ENCODE results near the gene IMMP1L. TPM values are rescaled to one million over a fixed set of nuclear protein-coding genes. Genes with fewer than 3 reads are reported as not detected.

IMMP1L gene
- total RNA-seq, 1 experiment from 2014 or later, result 31.4 TPM

DNA sequence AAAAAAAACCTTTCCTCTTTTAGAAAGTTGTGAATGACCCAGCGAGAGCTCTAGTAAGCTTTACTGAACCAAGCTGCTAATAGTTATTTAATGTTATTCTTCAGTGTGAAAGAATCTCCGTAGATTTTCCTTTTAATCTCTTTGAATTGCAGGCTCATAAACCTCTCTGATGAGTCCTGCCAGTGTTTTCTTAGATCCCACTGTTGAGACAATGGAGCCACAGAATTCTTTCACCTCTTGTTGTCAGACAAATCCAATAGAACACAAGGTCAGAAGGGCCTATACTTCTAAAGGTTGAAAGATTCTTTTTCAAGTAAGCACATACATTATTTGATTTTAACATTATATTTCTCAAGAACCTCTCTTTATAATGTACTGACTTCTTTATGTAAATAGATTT is 87.6 kb downstream of the IMMP1L start:
- BruUV-seq (replicated peaks), result no TSS peak
- H3K9ac ChIP-seq (ENCODE audit: low read length), result no peak overlapping the region
- no peak for ATAC-seq
- no peaks in the 10 kb centered on the region for H4K20me1 ChIP-seq (ENCODE audit: low read length)
- no peaks in the 10 kb centered on the region for H3K36me3 ChIP-seq (ENCODE audit: low read depth, low read length)
- H3K9me3 ChIP-seq (ENCODE audit: low read length), result no peaks in the 10 kb centered on the region
- ChIA-PET POLR2A (ENCODE audit: unreplicated experiment) (no interaction called here), CTCF (no interaction called here)
- intact Hi-C loops (cut with micrococcal nuclease), result no loop called here
- no peaks in the 10 kb centered on the region for H3K9me2 ChIP-seq (replicated peaks; ENCODE audit: low read length)
- peaks cover 9% of the 10 kb centered on the region for H3K4me1 ChIP-seq (ENCODE audit: insufficient read depth, low read length)
- H3K79me2 ChIP-seq (ENCODE audit: low read length), result no peaks in the 10 kb centered on the region
- TF ChIP-seq EZH2phosphoT487 (IDR thresholded peaks at IDR 0.05; ENCODE audit: borderline replicate concordance, low read length) (no peak), EZH2 (IDR thresholded peaks at IDR 0.05; ENCODE audit: low read length, unreplicated experiment) (no peak)
- TF ChIP-seq, protein P1, sequence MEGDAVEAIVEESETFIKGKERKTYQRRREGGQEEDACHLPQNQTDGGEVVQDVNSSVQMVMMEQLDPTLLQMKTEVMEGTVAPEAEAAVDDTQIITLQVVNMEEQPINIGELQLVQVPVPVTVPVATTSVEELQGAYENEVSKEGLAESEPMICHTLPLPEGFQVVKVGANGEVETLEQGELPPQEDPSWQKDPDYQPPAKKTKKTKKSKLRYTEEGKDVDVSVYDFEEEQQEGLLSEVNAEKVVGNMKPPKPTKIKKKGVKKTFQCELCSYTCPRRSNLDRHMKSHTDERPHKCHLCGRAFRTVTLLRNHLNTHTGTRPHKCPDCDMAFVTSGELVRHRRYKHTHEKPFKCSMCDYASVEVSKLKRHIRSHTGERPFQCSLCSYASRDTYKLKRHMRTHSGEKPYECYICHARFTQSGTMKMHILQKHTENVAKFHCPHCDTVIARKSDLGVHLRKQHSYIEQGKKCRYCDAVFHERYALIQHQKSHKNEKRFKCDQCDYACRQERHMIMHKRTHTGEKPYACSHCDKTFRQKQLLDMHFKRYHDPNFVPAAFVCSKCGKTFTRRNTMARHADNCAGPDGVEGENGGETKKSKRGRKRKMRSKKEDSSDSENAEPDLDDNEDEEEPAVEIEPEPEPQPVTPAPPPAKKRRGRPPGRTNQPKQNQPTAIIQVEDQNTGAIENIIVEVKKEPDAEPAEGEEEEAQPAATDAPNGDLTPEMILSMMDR (conservative IDR thresholded peaks at IDR 0.05; ENCODE audit: low read depth, low read length), result no peak
- no peak overlapping the region for H3K4me3 ChIP-seq (ENCODE audit: low read length)
- H2AFZ ChIP-seq (ENCODE audit: low read length), result no peak overlapping the region
- no peak overlapping the region for H3K4me2 ChIP-seq (ENCODE audit: low read length)
- H3F3A ChIP-seq (ENCODE audit: low read length, unreplicated experiment), result no peaks in the 10 kb centered on the region
- no peak for DNase-seq
- H3K27ac ChIP-seq (ENCODE audit: low read length), result no peak overlapping the region
- H3K27me3 ChIP-seq (ENCODE audit: low read length), result no peaks in the 10 kb centered on the region

DNA sequence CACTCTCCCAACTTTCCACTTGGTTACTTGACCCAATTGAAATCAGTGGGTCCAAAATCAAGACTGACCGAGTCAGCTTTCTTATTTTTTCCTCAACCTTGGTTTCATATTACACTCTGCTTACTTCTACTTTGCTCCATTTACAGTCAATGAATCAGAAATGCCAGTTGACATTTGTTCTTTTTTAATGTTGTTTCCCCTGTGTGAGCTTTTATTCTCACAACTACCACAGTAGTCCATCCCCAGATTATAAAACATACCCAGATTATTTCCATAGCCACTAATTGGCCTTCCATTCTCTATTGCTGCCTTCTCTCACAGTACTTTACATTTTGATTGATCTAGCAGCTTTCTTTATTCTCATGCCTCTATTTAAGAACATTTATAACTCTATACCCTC is 89.8 kb downstream of the IMMP1L start:
- no peaks in the 10 kb centered on the region for H3K79me2 ChIP-seq (ENCODE audit: low read length)
- no peaks in the 10 kb centered on the region for H3F3A ChIP-seq (ENCODE audit: low read length, unreplicated experiment)
- H4K20me1 ChIP-seq (ENCODE audit: low read length), result no peaks in the 10 kb centered on the region
- H3K9me2 ChIP-seq (replicated peaks; ENCODE audit: low read length), result no peaks in the 10 kb centered on the region
- CTCF ChIA-PET, result no interaction called here
- DNase-seq (peak; percentile 4), ATAC-seq (peak; percentile 42; the same call in 1 of the 2 replicates)
- POLR2A ChIA-PET (ENCODE audit: unreplicated experiment), result no interaction called here
- TF ChIP-seq EZH2 (IDR thresholded peaks at IDR 0.05; ENCODE audit: low read length, unreplicated experiment), result no peak
- TF ChIP-seq EZH2phosphoT487 (IDR thresholded peaks at IDR 0.05; ENCODE audit: borderline replicate concordance, low read length), result no peak
- H3K4me2 ChIP-seq (ENCODE audit: low read length), result no peak overlapping the region
- no TSS peak for BruUV-seq (replicated peaks)
- peaks cover 16% of the 10 kb centered on the region for H3K4me1 ChIP-seq (ENCODE audit: insufficient read depth, low read length)
- H3K36me3 ChIP-seq (ENCODE audit: low read depth, low read length), result no peaks in the 10 kb centered on the region
- no peak overlapping the region for H3K4me3 ChIP-seq (ENCODE audit: low read length)
- no peaks in the 10 kb centered on the region for H3K27me3 ChIP-seq (ENCODE audit: low read length)
- intact Hi-C loops (cut with micrococcal nuclease), result no loop called here
- no peak overlapping the region for H2AFZ ChIP-seq (ENCODE audit: low read length)
- H3K27ac ChIP-seq (ENCODE audit: low read length), result no peak overlapping the region
- H3K9me3 ChIP-seq (ENCODE audit: low read length), result no peaks in the 10 kb centered on the region
- no peak overlapping the region for H3K9ac ChIP-seq (ENCODE audit: low read length)

DNA sequence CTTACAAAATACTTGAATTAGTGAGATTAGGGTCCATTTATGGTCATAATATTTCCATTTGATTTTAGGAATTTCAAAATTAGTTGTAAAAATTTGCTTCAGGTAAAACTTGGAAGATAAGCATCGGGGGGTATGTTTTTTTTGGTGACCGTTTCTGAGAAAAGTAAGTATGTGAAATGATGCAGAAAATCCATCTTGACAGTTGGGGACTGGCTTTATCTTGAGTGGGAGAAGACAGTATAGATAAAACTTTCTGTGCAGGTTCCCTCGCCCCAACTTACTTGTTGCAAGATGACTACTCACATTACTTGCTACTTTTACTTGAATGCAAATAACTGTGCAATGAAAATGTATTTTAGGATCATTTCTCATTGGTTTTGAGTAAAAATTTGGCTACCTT is 90.3 kb downstream of the IMMP1L start:
- Histone ChIP-seq H3K4me2 (ENCODE audit: low read length) (no peak overlapping the region), H3K9ac (ENCODE audit: low read length) (no peak overlapping the region), H2AFZ (ENCODE audit: low read length) (no peak overlapping the region), H3K9me2 (replicated peaks; ENCODE audit: low read length) (no peaks in the 10 kb centered on the region), H3F3A (ENCODE audit: low read length, unreplicated experiment) (no peaks in the 10 kb centered on the region), H3K79me2 (ENCODE audit: low read length) (no peaks in the 10 kb centered on the region), H3K4me3 (ENCODE audit: low read length) (no peak overlapping the region), H3K27me3 (ENCODE audit: low read length) (no peaks in the 10 kb centered on the region), H3K4me1 (ENCODE audit: insufficient read depth, low read length) (peaks cover 20% of the 10 kb centered on the region), H3K9me3 (ENCODE audit: low read length) (no peaks in the 10 kb centered on the region), H3K36me3 (ENCODE audit: low read depth, low read length) (no peaks in the 10 kb centered on the region), H4K20me1 (ENCODE audit: low read length) (no peaks in the 10 kb centered on the region), H3K27ac (ENCODE audit: low read length) (no peak overlapping the region)
- DNase-seq (no peak), ATAC-seq (no peak)
- no TSS peak for BruUV-seq (replicated peaks)
- POLR2A ChIA-PET (ENCODE audit: unreplicated experiment), result interaction anchor here (0.6 kb wide), 1 partner anchor 36 kb away, joined by 3 read pairs; no protein-coding TSS in a partner anchor
- intact Hi-C loops (cut with micrococcal nuclease), result no loop called here
- TF ChIP-seq, protein P1 (conservative IDR thresholded peaks at IDR 0.05; ENCODE audit: low read depth, low read length), result no peak
- CTCF ChIA-PET, result no interaction called here
